ENCODE measurements around the gene HSPG2.
"Not testable (repeated sequence)": the region's sequence is repeated elsewhere in the genome, so short reads cannot be mapped to it uniquely, and the experiment has no call there.

Gene HSPG2

GRCh38 chr1:21925334-21925940 lies 11.7 kb downstream of the HSPG2 start:
- Mint-ChIP-seq H3K27ac (ENCODE audit: low read depth) (no peak overlapping the region), H3K4me1 (no peaks in the 10 kb centered on the region), H3K36me3 (ENCODE audit: insufficient read depth) (no peaks in the 10 kb centered on the region)

GRCh38 chr1:21924503-21925005 lies 12.6 kb downstream of the HSPG2 start:
- Mint-ChIP-seq H3K4me1 (no peaks in the 10 kb centered on the region), H3K27ac (ENCODE audit: low read depth) (no peak overlapping the region), H3K27me3 (peaks cover 11% of the 10 kb centered on the region), H3K36me3 (ENCODE audit: insufficient read depth) (no peaks in the 10 kb centered on the region), H3K9me3 (no peaks in the 10 kb centered on the region), H3K4me3 (no peak overlapping the region)
- no peak for DNase-seq (ENCODE audit: low spot score in 2 of 2)
- no peak for ATAC-seq (replicated peaks; ENCODE audit: extremely low read depth, poor library complexity, severe bottlenecking)

More at GRCh38 chr1:21925334-21925940, 11.7 kb downstream of the HSPG2 start:
- DNase-seq (ENCODE audit: low spot score in 2 of 2) (no peak), ATAC-seq (replicated peaks; ENCODE audit: extremely low read depth, poor library complexity, severe bottlenecking) (no peak)
- H3K27me3 Mint-ChIP-seq: peaks cover 18% of the 10 kb centered on the region
- no peak overlapping the region for H3K4me3 Mint-ChIP-seq
- H3K9me3 Mint-ChIP-seq: no peaks in the 10 kb centered on the region

GRCh38 chr1:21922090-21923013 lies 14.8 kb downstream of the HSPG2 start:
- Mint-ChIP-seq H3K4me3 (no peak overlapping the region), H3K27ac (ENCODE audit: low read depth) (no peak overlapping the region), H3K27me3 (peaks cover 10% of the 10 kb centered on the region), H3K9me3 (no peaks in the 10 kb centered on the region), H3K36me3 (ENCODE audit: insufficient read depth) (no peaks in the 10 kb centered on the region), H3K4me1 (no peaks in the 10 kb centered on the region)
- DNase-seq (ENCODE audit: low spot score in 2 of 2) (no peak), ATAC-seq (replicated peaks; ENCODE audit: extremely low read depth, poor library complexity, severe bottlenecking) (no peak)

- Mint-ChIP-seq H3K4me1 (no peaks in the 10 kb centered on the region), H3K36me3 (ENCODE audit: insufficient read depth) (no peaks in the 10 kb centered on the region), H3K4me3 (no peak overlapping the region), H3K9me3 (no peaks in the 10 kb centered on the region), H3K27me3 (peaks cover 10% of the 10 kb centered on the region), H3K27ac (ENCODE audit: low read depth) (no peak overlapping the region)
- ATAC-seq (replicated peaks; ENCODE audit: extremely low read depth, poor library complexity, severe bottlenecking) (no peak), DNase-seq (ENCODE audit: low spot score in 2 of 2) (no peak)
Measured at GRCh38 chr1:21921100-21921875, 15.8 kb downstream of the HSPG2 start.

GRCh38 chr1:21919520-21919919 lies 17.6 kb downstream of the HSPG2 start:
- no peak overlapping the region for H3K4me3 Mint-ChIP-seq
- no peak for DNase-seq (ENCODE audit: low spot score in 2 of 2)
- peaks cover 10% of the 10 kb centered on the region for H3K27me3 Mint-ChIP-seq
- H3K9me3 Mint-ChIP-seq: no peaks in the 10 kb centered on the region
- no peak overlapping the region for H3K27ac Mint-ChIP-seq (ENCODE audit: low read depth)
- ATAC-seq (replicated peaks; ENCODE audit: extremely low read depth, poor library complexity, severe bottlenecking): no peak
- H3K36me3 Mint-ChIP-seq (ENCODE audit: insufficient read depth): no peaks in the 10 kb centered on the region
- no peaks in the 10 kb centered on the region for H3K4me1 Mint-ChIP-seq

- not testable (repeated sequence) for ATAC-seq (replicated peaks; ENCODE audit: extremely low read depth, poor library complexity, severe bottlenecking); H3K4me1 Mint-ChIP-seq; H3K27ac Mint-ChIP-seq (ENCODE audit: low read depth); H3K27me3 Mint-ChIP-seq; DNase-seq (ENCODE audit: low spot score in 2 of 2); H3K36me3 Mint-ChIP-seq (ENCODE audit: insufficient read depth); H3K9me3 Mint-ChIP-seq; H3K4me3 Mint-ChIP-seq
Measured at GRCh38 chr1:21917239-21917631, 19.9 kb downstream of the HSPG2 start.

GRCh38 chr1:21916447-21917238 lies 20.5 kb downstream of the HSPG2 start:
- Mint-ChIP-seq H3K9me3 (no peaks in the 10 kb centered on the region), H3K27ac (ENCODE audit: low read depth) (no peak overlapping the region), H3K36me3 (ENCODE audit: insufficient read depth) (no peaks in the 10 kb centered on the region), H3K4me1 (peaks cover 6% of the 10 kb centered on the region), H3K4me3 (no peak overlapping the region), H3K27me3 (no peaks in the 10 kb centered on the region)
- ATAC-seq (replicated peaks; ENCODE audit: extremely low read depth, poor library complexity, severe bottlenecking): no peak
- DNase-seq (ENCODE audit: low spot score in 2 of 2): no peak

GRCh38 chr1:21914880-21915640 lies 22.1 kb downstream of the HSPG2 start:
- Mint-ChIP-seq H3K4me3 (no peak overlapping the region), H3K27ac (ENCODE audit: low read depth) (no peak overlapping the region), H3K27me3 (peaks cover 8% of the 10 kb centered on the region), H3K4me1 (peaks cover 10% of the 10 kb centered on the region), H3K9me3 (no peaks in the 10 kb centered on the region), H3K36me3 (ENCODE audit: insufficient read depth) (no peaks in the 10 kb centered on the region)
- ATAC-seq (replicated peaks; ENCODE audit: extremely low read depth, poor library complexity, severe bottlenecking) (no peak), DNase-seq (ENCODE audit: low spot score in 2 of 2) (no peak)

GRCh38 chr1:21914450-21914849 lies 22.7 kb downstream of the HSPG2 start:
- H3K4me1 Mint-ChIP-seq: peaks cover 13% of the 10 kb centered on the region
- H3K27ac Mint-ChIP-seq (ENCODE audit: low read depth): no peak overlapping the region
- DNase-seq (ENCODE audit: low spot score in 2 of 2): no peak
- no peaks in the 10 kb centered on the region for H3K9me3 Mint-ChIP-seq
- no peak overlapping the region for H3K4me3 Mint-ChIP-seq
- ATAC-seq (replicated peaks; ENCODE audit: extremely low read depth, poor library complexity, severe bottlenecking): no peak
- no peaks in the 10 kb centered on the region for H3K36me3 Mint-ChIP-seq (ENCODE audit: insufficient read depth)
- H3K27me3 Mint-ChIP-seq: peaks cover 8% of the 10 kb centered on the region

GRCh38 chr1:21913763-21914162 lies 23.3 kb downstream of the HSPG2 start:
- DNase-seq (ENCODE audit: low spot score in 2 of 2) (peak in 1 of 2 donors; percentile 11), ATAC-seq (replicated peaks; ENCODE audit: extremely low read depth, poor library complexity, severe bottlenecking) (peak; percentile 88)
- no peaks in the 10 kb centered on the region for H3K36me3 Mint-ChIP-seq (ENCODE audit: insufficient read depth)
- no peak overlapping the region for H3K4me3 Mint-ChIP-seq
- peak overlapping the region; percentile 39 for H3K27ac Mint-ChIP-seq (ENCODE audit: low read depth)
- H3K9me3 Mint-ChIP-seq: no peaks in the 10 kb centered on the region
- peaks cover 13% of the 10 kb centered on the region for H3K4me1 Mint-ChIP-seq
- H3K27me3 Mint-ChIP-seq: peaks cover 8% of the 10 kb centered on the region

GRCh38 chr1:21913258-21913657 lies 23.9 kb downstream of the HSPG2 start:
- ATAC-seq (replicated peaks; ENCODE audit: extremely low read depth, poor library complexity, severe bottlenecking) (no peak), DNase-seq (ENCODE audit: low spot score in 2 of 2) (no peak)
- Mint-ChIP-seq H3K4me1 (peaks cover 13% of the 10 kb centered on the region), H3K27ac (ENCODE audit: low read depth) (peak overlapping the region; percentile 39), H3K9me3 (no peaks in the 10 kb centered on the region), H3K27me3 (peaks cover 8% of the 10 kb centered on the region), H3K4me3 (no peak overlapping the region), H3K36me3 (ENCODE audit: insufficient read depth) (no peaks in the 10 kb centered on the region)
